Measurements from ENCODE around the gene BSCL2. TPM values are rescaled to one million over a fixed set of nuclear protein-coding genes. Genes with fewer than 3 reads are reported as not detected.

The BSCL2 gene
- total and polyA plus RNA-seq, 2 of the 13 experiments (the other 11 are each of a cell fraction or from before 2014, with no cell fraction given), result 19.5 to 21.1 TPM

GRCh38 chr11:62678770-62679696, 28.2 kb downstream of the BSCL2 start, which contains the start of gene UBXN1 (continued):
- TF ChIP-seq, protein P1, sequence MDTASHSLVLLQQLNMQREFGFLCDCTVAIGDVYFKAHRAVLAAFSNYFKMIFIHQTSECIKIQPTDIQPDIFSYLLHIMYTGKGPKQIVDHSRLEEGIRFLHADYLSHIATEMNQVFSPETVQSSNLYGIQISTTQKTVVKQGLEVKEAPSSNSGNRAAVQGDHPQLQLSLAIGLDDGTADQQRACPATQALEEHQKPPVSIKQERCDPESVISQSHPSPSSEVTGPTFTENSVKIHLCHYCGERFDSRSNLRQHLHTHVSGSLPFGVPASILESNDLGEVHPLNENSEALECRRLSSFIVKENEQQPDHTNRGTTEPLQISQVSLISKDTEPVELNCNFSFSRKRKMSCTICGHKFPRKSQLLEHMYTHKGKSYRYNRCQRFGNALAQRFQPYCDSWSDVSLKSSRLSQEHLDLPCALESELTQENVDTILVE (CRISPR knock-in tag; IDR thresholded peaks at IDR 0.05), result 0 out of 2 replicates have a peak, but pooled peaks have one; percentile 39
- TF ChIP-seq, protein P2, sequence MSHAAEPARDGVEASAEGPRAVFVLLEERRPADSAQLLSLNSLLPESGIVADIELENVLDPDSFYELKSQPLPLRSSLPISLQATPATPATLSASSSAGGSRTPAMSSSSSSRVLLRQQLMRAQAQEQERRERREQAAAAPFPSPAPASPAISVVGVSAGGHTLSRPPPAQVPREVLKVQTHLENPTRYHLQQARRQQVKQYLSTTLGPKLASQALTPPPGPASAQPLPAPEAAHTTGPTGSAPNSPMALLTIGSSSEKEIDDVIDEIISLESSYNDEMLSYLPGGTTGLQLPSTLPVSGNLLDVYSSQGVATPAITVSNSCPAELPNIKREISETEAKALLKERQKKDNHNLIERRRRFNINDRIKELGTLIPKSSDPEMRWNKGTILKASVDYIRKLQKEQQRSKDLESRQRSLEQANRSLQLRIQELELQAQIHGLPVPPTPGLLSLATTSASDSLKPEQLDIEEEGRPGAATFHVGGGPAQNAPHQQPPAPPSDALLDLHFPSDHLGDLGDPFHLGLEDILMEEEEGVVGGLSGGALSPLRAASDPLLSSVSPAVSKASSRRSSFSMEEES (CRISPR knock-in tag; IDR thresholded peaks at IDR 0.05), result peak; percentile 87
- TF ChIP-seq RXRA (CRISPR knock-in tag; IDR thresholded peaks at IDR 0.05) (peak; percentile 49; the same call in 1 of the 2 replicates), CBX5 (CRISPR knock-in tag; IDR thresholded peaks at IDR 0.05; ENCODE audit: borderline replicate concordance) (0 out of 2 replicates have a peak, but pooled peaks have one; percentile 28), FOXO1 (CRISPR knock-in tag; IDR thresholded peaks at IDR 0.05) (peak; percentile 57; the same call in 1 of the 2 replicates), ZFAT (CRISPR knock-in tag; conservative IDR thresholded peaks at IDR 0.05) (no peak), NFE2L1 (CRISPR knock-in tag; IDR thresholded peaks at IDR 0.05; ENCODE audit: borderline replicate concordance) (no peak), SRSF1 (optimal IDR thresholded peaks at IDR 0.05; ENCODE audit: low read depth, low read length) (peak; percentile 93), CBFB (CRISPR knock-in tag; IDR thresholded peaks at IDR 0.05) (peak; percentile 75; the same call in 1 of the 2 replicates), FOXC1 (CRISPR knock-in tag; IDR thresholded peaks at IDR 0.05; ENCODE audit: borderline replicate concordance) (peak; percentile 29; the same call in 1 of the 2 replicates), SETDB1 (CRISPR knock-in tag; IDR thresholded peaks at IDR 0.05; ENCODE audit: borderline replicate concordance) (no peak), ZNF766 (CRISPR knock-in tag; IDR thresholded peaks at IDR 0.05; ENCODE audit: borderline replicate concordance) (no peak; the same call in 1 of the 2 replicates), ATF5 (CRISPR knock-in tag; IDR thresholded peaks at IDR 0.05; ENCODE audit: low read depth) (no peak), ZNF790 (CRISPR knock-in tag; IDR thresholded peaks at IDR 0.05; ENCODE audit: borderline replicate concordance) (peak; percentile 49; the same call in 1 of the 2 replicates), ZNF136 (CRISPR knock-in tag; IDR thresholded peaks at IDR 0.05; ENCODE audit: low read depth) (no peak), NBN (conservative IDR thresholded peaks at IDR 0.05) (no peak), ZBTB7B (CRISPR knock-in tag; IDR thresholded peaks at IDR 0.05) (peak; percentile 57), ZNF256 (CRISPR knock-in tag; conservative IDR thresholded peaks at IDR 0.05) (0 out of 2 replicates have a peak, but pooled peaks have one; percentile 13), ZNF703 (CRISPR knock-in tag; IDR thresholded peaks at IDR 0.05; ENCODE audit: borderline replicate concordance) (peak; percentile 73; the same call in 1 of the 2 replicates), SNAPC2 (CRISPR knock-in tag; IDR thresholded peaks at IDR 0.05) (peak; percentile 94), ZNF782 (CRISPR knock-in tag; IDR thresholded peaks at IDR 0.05; ENCODE audit: borderline replicate concordance) (peak; percentile 75; the same call in 1 of the 2 replicates)
- TF ChIP-seq, protein P3, sequence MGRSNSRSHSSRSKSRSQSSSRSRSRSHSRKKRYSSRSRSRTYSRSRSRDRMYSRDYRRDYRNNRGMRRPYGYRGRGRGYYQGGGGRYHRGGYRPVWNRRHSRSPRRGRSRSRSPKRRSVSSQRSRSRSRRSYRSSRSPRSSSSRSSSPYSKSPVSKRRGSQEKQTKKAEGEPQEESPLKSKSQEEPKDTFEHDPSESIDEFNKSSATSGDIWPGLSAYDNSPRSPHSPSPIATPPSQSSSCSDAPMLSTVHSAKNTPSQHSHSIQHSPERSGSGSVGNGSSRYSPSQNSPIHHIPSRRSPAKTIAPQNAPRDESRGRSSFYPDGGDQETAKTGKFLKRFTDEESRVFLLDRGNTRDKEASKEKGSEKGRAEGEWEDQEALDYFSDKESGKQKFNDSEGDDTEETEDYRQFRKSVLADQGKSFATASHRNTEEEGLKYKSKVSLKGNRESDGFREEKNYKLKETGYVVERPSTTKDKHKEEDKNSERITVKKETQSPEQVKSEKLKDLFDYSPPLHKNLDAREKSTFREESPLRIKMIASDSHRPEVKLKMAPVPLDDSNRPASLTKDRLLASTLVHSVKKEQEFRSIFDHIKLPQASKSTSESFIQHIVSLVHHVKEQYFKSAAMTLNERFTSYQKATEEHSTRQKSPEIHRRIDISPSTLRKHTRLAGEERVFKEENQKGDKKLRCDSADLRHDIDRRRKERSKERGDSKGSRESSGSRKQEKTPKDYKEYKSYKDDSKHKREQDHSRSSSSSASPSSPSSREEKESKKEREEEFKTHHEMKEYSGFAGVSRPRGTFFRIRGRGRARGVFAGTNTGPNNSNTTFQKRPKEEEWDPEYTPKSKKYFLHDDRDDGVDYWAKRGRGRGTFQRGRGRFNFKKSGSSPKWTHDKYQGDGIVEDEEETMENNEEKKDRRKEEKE (IDR thresholded peaks at IDR 0.05), result no peak

Measured in HepG2 (cell line).